ENCODE data around the gene LTB4R.

- TF ChIP-seq CTCF (IDR thresholded peaks at IDR 0.05; ENCODE audit: poor library complexity, severe bottlenecking), result peak; percentile 98
- TF ChIP-seq EZH2 (IDR thresholded peaks at IDR 0.05; ENCODE audit: borderline replicate concordance, insufficient read depth, low read length, poor library complexity, severe bottlenecking), result no peak
- peak; percentile 46 for TF ChIP-seq POLR2AphosphoS5 (IDR thresholded peaks at IDR 0.05)
- TF ChIP-seq TAF1 (IDR thresholded peaks at IDR 0.05; ENCODE audit: low read depth), result no peak
- TF ChIP-seq EP300 (conservative IDR thresholded peaks at IDR 0.05; ENCODE audit: poor library complexity, severe bottlenecking), result peak; percentile 54
- peak; percentile 86 for TF ChIP-seq MXI1 (conservative IDR thresholded peaks at IDR 0.05; ENCODE audit: poor library complexity, severe bottlenecking)
Measured at GRCh38 chr14:24271134-24271833, 40.0 kb upstream of the LTB4R start, which contains the start of gene RABGGTA.
